GM21737 (cell line): ENCODE measurements around the gene CMTM2.
"Not testable (repeated sequence)": the region's sequence is repeated elsewhere in the genome, so short reads cannot be mapped to it uniquely, and the experiment has no call there.

Experiments used
- ATAC-seq: cut with Tn5 transposase; IDR thresholded peaks from one replicate; pipeline ENCODE4 v1.9.1; 2021; ENCODE audit warnings: mild to moderate bottlenecking, moderate library complexity; ENCODE audit not compliant: unreplicated experiment

The CMTM2 gene

DNA sequence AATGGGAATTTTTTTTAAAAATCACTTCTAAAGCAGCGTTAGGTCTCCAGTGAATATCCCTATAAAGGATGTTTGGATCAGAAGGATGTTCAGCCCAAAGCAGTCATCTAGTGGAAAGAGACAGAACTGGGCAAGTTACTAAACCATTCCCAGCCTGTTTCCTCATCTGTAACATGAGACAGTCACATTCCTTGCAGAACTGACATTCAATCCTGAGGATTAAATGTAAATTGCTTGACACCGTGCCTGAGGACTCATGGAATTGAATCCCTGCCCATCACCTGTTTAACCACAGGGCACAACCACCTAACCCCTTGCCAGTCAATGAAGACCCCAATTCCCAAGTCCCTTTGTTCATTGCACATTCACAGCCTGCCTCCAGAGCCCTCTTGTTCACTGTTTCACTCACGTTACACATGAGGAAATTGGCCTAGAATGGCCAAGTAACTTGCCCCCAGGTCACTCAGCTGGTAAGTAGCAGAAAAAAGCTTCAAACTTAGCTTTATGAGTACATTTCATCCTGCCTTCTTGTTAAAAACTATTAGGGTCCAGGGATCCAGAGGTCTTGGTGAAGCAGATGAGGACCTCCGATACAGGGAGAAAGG, 1.4 kb downstream of the CMTM2 start:
- ATAC-seq: no peak

GRCh38 chr16:66581246-66581952, 2.1 kb downstream of the CMTM2 start:
- ATAC-seq: no peak

DNA sequence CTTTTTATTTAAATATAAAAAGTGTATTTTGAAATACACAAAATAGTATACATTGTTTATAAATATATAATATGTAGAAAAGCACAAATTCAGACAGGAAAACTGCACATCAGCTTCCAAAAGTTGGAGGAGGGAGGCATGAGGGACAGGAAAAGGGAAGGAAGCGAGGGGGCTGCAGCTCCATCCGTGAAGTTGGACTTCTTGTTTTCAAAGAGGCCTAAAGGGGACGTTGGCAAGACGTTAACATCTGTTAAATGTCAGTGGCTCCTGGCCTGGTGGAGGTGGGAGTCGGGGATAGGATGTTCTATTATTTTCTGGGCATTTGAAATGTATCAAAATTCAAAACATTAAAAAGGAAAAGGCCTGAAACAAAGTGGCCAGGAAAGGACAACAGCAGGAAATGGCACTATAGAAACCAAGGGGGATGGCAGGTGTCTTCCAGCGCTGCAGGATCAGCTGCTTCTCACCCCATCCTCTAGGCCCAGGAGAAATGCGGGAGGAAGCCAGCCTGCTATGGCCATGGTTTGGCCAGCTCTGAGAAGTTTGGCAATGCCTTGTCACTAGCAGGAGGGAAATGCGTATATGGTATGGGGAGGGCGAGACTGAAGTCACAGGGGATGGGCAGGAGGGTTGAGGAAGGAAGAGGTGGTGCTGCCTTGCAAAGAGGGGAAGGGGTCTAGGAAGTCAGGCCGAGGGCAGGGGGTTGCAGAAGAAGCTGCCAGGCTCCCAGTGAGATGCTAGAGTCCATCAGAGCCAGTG, 6.4 kb downstream of the CMTM2 start:
- no peak for ATAC-seq

DNA sequence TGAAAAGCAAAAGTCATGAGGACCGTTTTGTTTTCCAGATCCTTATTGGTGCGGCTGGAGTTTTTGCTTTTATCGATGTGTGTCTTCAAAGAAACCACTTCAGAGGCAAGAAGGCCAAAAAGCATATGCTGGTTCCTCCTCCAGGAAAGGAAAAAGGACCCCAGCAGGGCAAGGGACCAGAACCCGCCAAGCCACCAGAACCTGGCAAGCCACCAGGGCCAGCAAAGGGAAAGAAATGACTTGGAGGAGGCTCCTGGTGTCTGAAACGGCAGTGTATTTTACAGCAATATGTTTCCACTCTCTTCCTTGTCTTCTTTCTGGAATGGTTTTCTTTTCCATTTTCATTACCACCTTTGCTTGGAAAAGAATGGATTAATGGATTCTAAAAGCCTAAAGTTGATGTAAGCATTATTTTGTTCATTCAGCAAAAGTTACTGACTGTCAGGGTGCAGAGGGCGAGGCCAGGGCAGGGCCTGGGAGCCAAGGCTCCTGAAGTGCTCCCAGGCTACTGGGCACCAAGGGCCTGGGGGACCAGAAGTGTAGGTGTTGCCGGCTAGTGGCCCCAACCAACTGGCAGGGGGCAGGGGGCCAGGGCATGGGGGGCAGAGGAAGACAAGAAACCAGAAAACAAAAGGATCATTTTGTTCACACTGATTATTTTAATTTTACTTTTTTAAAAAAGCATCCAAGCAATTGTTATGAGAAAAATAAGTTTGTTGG, 8.8 kb downstream of the CMTM2 start:
- no peak for ATAC-seq

DNA sequence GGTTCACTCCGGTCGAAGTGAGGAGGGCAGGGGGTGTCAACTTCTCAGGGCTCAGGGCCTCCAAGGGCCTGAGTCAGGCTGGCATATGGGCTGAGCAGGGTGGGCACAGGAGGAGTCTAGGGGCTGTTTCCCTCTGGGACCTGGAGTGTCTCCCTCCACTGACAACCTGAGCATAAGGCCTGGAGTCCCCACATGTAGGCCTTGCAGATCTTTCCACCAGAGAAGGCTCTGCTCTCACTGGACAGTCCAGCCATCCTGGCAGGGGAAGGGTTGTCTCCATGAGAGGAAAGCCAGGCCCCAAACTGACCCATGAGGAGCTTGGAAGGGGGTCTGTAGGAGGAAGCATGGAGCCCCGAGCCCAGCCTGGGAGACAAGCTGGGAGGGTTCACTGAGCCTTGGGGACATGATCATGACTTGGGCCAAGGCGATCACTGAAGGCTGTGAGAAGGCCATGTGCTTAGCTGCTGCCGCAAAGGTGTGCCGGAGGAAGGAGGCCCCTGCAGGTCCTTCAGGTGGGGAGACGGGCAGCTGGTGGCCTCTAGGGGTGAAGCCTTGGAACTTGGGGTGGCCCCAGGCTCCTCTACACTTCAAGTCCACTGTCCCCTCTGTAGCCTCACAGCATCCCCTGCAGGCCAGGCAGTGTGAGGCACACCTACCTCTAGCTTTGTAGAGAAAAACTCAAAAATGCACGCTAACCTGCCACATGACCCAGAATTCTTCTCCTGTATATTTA, 9.9 kb downstream of the CMTM2 start:
- ATAC-seq: no peak

- ATAC-seq: no peak
Measured at GRCh38 chr16:66590322-66590721, 11.1 kb downstream of the CMTM2 start.

- no peak for ATAC-seq
Measured at GRCh38 chr16:66591018-66591417, 11.8 kb downstream of the CMTM2 start.

DNA sequence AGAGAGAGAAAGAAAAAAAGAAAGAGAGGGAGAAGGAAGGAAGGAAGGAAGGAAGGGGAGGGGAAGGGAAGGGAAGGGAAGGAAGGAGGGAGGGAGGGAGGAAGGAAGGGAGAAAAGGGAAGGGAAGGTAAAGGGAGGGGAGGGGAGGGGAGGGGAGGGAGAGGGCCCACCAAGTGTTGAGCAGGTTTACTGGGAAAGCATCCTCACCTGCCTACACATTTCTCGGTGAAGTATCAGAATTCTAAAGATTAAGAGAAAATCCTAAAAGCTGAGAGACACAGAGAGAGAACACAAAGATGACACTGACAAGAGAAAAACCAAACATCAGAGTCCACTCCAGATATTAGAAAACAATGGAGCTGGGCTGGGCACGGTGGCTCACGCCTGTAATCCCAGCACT, 13.0 kb downstream of the CMTM2 start:
- no peak for ATAC-seq

GRCh38 chr16:66592814-66593213, 13.6 kb downstream of the CMTM2 start:
- no peak for ATAC-seq

DNA sequence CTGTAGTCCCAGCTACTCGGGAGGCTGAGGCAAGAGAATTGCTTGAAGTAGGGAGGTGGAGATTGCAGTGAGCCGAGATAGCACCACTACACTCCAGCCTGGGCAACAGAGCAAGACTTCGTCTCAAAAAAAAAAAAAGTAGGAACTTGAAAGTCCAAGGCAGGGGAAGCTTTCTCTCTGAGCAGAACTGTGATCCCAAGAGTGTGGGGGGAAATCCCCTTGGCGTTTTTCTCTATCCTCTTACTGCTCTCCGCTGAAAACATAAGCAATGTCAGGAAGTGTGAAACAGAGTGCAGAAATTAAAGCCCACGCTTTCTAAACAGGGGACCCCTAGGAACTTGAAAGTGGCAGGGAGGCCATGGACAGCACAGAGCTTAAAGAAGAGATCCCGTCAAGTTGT, 15.5 kb downstream of the CMTM2 start:
- no peak for ATAC-seq

DNA sequence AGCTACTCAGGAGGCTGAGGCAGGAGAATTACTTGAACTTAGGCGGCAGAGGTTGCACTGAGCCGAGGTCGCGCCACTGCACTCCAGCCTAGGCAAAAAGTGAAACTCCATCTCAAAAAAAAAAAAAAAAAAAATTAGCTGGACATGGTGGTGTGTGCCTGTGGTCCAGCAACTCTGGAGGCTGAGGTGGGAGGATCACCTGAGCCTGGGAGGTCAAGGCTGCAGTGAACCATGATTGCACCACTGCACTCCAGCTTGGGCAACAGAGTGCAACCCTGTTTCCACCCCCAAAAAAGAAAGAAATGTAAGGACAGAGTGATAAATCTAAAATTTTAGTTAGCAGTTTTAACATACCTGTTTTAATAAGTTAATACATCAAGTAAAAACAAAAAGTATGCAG, 17.3 kb downstream of the CMTM2 start:
- not testable (repeated sequence) for ATAC-seq

- ATAC-seq: no peak
Measured at GRCh38 chr16:66596986-66597848, 18.0 kb downstream of the CMTM2 start.

DNA sequence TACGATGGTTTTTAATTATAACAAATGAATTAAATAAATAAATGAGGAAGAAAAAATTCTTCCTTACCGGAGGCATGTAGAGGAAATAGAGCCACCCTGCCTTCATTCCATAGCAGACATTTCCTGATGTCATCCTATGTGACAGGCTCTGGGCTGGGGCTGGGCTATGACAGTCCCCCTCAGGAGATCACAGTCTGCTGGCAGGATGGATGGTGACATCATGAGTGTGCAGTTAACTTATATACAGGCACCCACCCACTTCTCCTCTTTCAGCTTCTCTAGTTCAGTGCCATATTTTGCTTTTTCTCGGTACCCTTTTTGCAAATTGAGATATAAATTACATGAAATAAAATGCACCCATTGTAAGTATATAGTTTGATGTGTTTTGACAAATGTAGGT, 18.8 kb downstream of the CMTM2 start:
- no peak for ATAC-seq

GRCh38 chr16:66599726-66600125, 20.5 kb downstream of the CMTM2 start:
- ATAC-seq: no peak

DNA sequence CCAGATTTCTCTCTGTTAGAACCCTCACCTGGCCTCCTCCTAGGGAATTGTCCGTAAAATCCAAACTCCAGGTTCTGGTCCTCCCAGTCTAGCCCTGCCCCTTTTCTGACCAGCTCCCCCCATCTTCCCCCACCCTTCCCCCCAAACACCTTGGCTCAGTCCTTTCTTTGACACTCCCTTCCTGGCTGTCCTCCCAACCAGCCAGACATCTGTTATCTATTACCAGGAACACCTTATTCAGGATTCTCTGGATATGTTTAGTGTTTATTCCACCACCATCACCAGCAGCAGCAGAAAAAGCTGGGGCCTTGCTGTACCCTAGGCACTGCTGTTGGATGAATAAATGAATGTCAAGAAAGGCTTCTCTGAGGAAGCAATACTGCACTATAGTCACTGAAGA, 21.2 kb downstream of the CMTM2 start:
- ATAC-seq: no peak

GRCh38 chr16:66601471-66601870, 22.2 kb downstream of the CMTM2 start:
- no peak for ATAC-seq

- no peak for ATAC-seq
Measured at GRCh38 chr16:66603537-66604375, 24.5 kb downstream of the CMTM2 start.

DNA sequence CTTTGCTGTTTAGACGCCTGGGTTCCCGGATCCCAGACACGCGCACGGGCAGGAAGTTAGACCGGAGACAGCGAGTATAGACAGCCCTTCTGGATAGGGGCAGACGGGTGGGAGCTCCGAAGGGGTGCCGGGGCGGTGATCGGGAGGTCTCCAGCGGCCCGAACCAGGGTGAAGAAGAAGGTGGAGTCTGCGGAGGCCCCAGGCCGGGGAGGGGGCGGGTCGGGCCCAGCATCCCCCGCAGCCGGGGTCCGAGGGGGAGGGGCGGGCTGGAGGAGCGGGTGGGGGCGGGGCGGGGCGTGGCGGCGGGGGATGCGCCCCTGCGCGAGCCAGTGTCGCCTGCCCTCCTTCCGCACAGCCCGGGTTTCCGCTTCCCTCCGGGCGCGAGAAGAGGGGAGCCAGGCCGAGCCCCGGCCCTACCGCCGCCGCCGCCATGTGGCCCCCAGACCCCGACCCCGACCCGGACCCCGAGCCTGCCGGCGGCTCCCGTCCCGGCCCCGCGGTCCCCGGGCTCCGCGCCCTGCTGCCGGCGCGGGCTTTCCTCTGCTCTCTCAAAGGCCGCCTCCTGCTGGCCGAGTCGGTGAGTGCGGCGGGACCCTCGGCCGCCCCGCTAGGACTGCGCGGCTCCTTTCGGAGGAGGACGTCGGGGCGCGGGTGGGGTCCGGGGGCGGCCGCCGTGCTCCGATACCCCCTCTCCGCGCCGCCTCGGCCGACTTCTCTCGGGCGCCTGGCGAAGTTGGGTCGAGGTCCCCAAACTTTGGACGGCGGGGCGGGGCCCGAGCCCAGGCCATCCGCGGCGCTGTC, 25.3 kb downstream of the CMTM2 start, which contains the start of gene CMTM3:
Gene CMTM3, plus strand, starts transcription at position 329 of the 801 bp plus-strand sequence. Its CDS starts 102 bp downstream, at position 431.
- ATAC-seq: no peak
